HepG2 (cell line): ENCODE results near the gene RAB3A. TPM values are rescaled to one million over a fixed set of nuclear protein-coding genes. Genes with fewer than 3 reads are reported as not detected.

Experiments used
- ATAC-seq: fragments of 200-7000 bp; cut with Tn5 transposase; 3 replicates; pipeline ENCODE4 v1.9.1; 2020; ENCODE audit warnings: mild to moderate bottlenecking, moderate library complexity
- BruUV-seq: library from RNA; stranded (reverse); fragments of 400-500 nt; replicated peaks from 2 replicates; lab custom pipeline; 2021; lab: Mats Ljungman, UMichigan
- CTCF ChIA-PET: fragments of 300-600 bp; formaldehyde crosslinking; extraction: SDS; loops from one replicate; lab custom pipeline; 2021; ENCODE audit warnings: low total read pairs, inconsistent platforms, low intra/inter-chr PET ratio; lab: Yijun Ruan, JAX
- POLR2A ChIA-PET: fragments of 350-600 bp; sonication (Branson Sonifier 250); formaldehyde crosslinking; loops from one replicate; lab custom pipeline; 2020; ENCODE audit warnings: antibody characterized with exemption, inconsistent platforms; lab: Yijun Ruan, JAX
- DNase-seq: peaks from one replicate; pipeline ENCODE4 v3.0.0-alpha.2; 2015; ENCODE audit warnings: low spot score
- FAIRE-seq: peaks from 3 replicates; lab custom pipeline; 2011; peaks lifted over from hg19 to GRCh38; lab: Jason Lieb, UNC
- H2AFZ ChIP-seq: one replicate; pipeline ENCODE4 v1.6.1; 2011; ENCODE audit warnings: low read length, inconsistent platforms
- H3K27ac ChIP-seq: fragments of 300-600 bp; 3 replicates; pipeline ENCODE4 v1.8.0; 2011; ENCODE audit warnings: mixed run types, mild to moderate bottlenecking, mixed read lengths, low read length, inconsistent platforms; ENCODE audit not compliant: insufficient read depth; ENCODE audit errors: extremely low read length
- H3K27me3 ChIP-seq, 2 experiments: fragments of 200-600 bp in 1 of 2; 2 replicates in 1 of 2; 3 replicates in 1 of 2; pipeline versions ENCODE4 v1.6.0 to v1.8.0; 2011; ENCODE audit warnings: low read length in 2 of 2, mild to moderate bottlenecking in 2 of 2, moderate library complexity in 2 of 2, inconsistent platforms in 1 of 2; ENCODE audit not compliant: insufficient read depth in 2 of 2, control insufficient read depth in 1 of 2
- H3K36me3 ChIP-seq, 2 experiments: fragments of 200-600 bp in 1 of 2; replicated peaks in 1 of 2; 2 replicates in 1 of 2; 3 replicates in 1 of 2; pipeline versions ENCODE4 v1.5.1 to v1.8.0; 2011; ENCODE audit warnings: low read length in 2 of 2, inconsistent platforms in 1 of 2; ENCODE audit not compliant: insufficient read depth in 2 of 2, control insufficient read depth in 1 of 2
- H3K4me1 ChIP-seq: 2 replicates; pipeline ENCODE4 v1.5.1; 2012; ENCODE audit warnings: low read length, inconsistent platforms; ENCODE audit not compliant: insufficient read depth
- H3K4me2 ChIP-seq: 2 replicates; pipeline ENCODE4 v1.6.0; 2011; ENCODE audit warnings: low read depth, low read length, inconsistent platforms
- H3K4me3 ChIP-seq, 3 experiments: fragments of 200-600 bp in 1 of 3; sonication (generic), shearing (Covaris generic) in 1 of 3; replicated peaks in 1 of 3; 2 replicates each; pipeline ENCODE4 v1.5.1; 2011 to 2016; ENCODE audit warnings: low read length in 3 of 3, inconsistent platforms in 2 of 3, low read depth in 2 of 3, mild to moderate bottlenecking in 2 of 3, control low read depth in 1 of 3, mixed read lengths in 1 of 3; ENCODE audit not compliant: insufficient read depth in 1 of 3
- H3K79me2 ChIP-seq: one replicate; pipeline ENCODE4 v1.6.1; 2011; ENCODE audit warnings: low read length, inconsistent platforms; ENCODE audit not compliant: insufficient read depth
- H3K9ac ChIP-seq: 2 replicates; pipeline ENCODE4 v1.6.0; 2011; ENCODE audit warnings: mild to moderate bottlenecking, low read depth, low read length, inconsistent platforms; ENCODE audit not compliant: insufficient read depth
- H3K9me3 ChIP-seq: 2 replicates; pipeline ENCODE4 v1.5.1; 2012; ENCODE audit warnings: mild to moderate bottlenecking, low read length
- H4K20me1 ChIP-seq: 2 replicates; pipeline ENCODE4 v1.6.0; 2011; ENCODE audit warnings: inconsistent platforms, mild to moderate bottlenecking, low read length, moderate library complexity; ENCODE audit not compliant: insufficient read depth
- CCAR2 ChIP-seq: fragments of 200-400 bp; formaldehyde crosslinking; optimal IDR thresholded peaks from 2 replicates; pipeline ENCODE3; 2018; ENCODE audit warnings: low read depth, mild to moderate bottlenecking, low read length, moderate library complexity
- ELK4 ChIP-seq: sonication (generic); formaldehyde crosslinking; IDR thresholded peaks from 2 replicates; pipeline ENCODE4 v1.9.0; 2021; ENCODE audit warnings: missing genetic modification reagents, borderline replicate concordance
- IRF2 ChIP-seq: IDR thresholded peaks from 2 replicates; pipeline ENCODE4 v1.6.1; 2018; ENCODE audit warnings: missing genetic modification reagents, missing compliant biosample characterization
- TCF7L2 ChIP-seq: IDR thresholded peaks from 2 replicates; pipeline ENCODE4 v1.6.1; 2011; ENCODE audit warnings: mild to moderate bottlenecking, low read depth, low read length, moderate library complexity
- ZFP36L2 ChIP-seq: sonication (generic); formaldehyde crosslinking; IDR thresholded peaks from 2 replicates; pipeline ENCODE4 v1.4.0; 2020; ENCODE audit warnings: missing genetic modification reagents
- WGBS: methylation state at CpG from one replicate; pipeline ENCODE4 v1.1.6; 2017; ENCODE audit warnings: low lambda C conversion rate; 5-methylcytosine and 5-hydroxymethylcytosine counted together
- in situ Hi-C: cut with HindIII; loops from 2 replicates; pipeline ENCODE4 v1.10.0; 2017; ENCODE audit warnings: low pct_unique_long_range_greater_than_20kb; ENCODE audit not compliant: extremely low pct_ligation_motif_present
- intact Hi-C: fragments of 100-400 bp; cut with micrococcal nuclease; formaldehyde crosslinking; loops from one replicate; pipeline ENCODE4 v1.10.0; 2022; ENCODE audit not compliant: unreplicated experiment
- polyA plus RNA-seq, 8 experiments: library from polyadenylated mRNA; depleted of rRNA in 3 of 8; stranded (reverse) in 7 of 8; unstranded in 1 of 8; fragments of >200 nt; fragmentation: Illumina TruSeq in 4 of 8; extraction: Trizol in 4 of 8; gene quantifications; 2 replicates each; pipeline versions ENCODE4 v1.2.1 to v1.2.3, GENCODE V29; 2011 to 2016; ENCODE audit warnings: low read depth in 4 of 8, missing spikeins in 1 of 8, mixed read lengths in 1 of 8; ENCODE audit not compliant: insufficient read depth in 1 of 8
- small RNA-seq, 3 experiments: library from RNA; depleted of rRNA; stranded (forward); fragments of <200 nt; gene quantifications; one replicate each; pipeline ENCODE3, GENCODE V24; 2012; ENCODE audit warnings: low read depth in 2 of 3, low replicate concordance in 1 of 3; ENCODE audit not compliant: insufficient read length in 3 of 3, insufficient read depth in 2 of 3
- total RNA-seq, 5 experiments: library from RNA; depleted of rRNA; stranded (reverse); fragments of >200 nt; fragmentation: Illumina TruSeq; extraction: Trizol; gene quantifications; 2 replicates each; pipeline ENCODE4 v1.2.3, GENCODE V29; 2016; ENCODE audit warnings: low read depth in 1 of 5

The RAB3A gene
- total and polyA plus RNA-seq, 2 of the 13 experiments (the other 11 are each of a cell fraction or from before 2014, with no cell fraction given), result 0.58 to 0.98 TPM

- no peak overlapping the region for H3K9ac ChIP-seq
- ChIA-PET POLR2A (no interaction called here), CTCF (no interaction called here)
- BruUV-seq, result no TSS peak
- ATAC-seq, result no peak
- no peaks in the 10 kb centered on the region for H3K9me3 ChIP-seq
- intact Hi-C loops, result no loop called here
- TF ChIP-seq IRF2, result no peak
- no peak for TF ChIP-seq TCF7L2
- TF ChIP-seq ELK4 (CRISPR knock-in tag), result no peak
- TF ChIP-seq ZFP36L2, result no peak
- no peak for TF ChIP-seq CCAR2
- no peaks in the 10 kb centered on the region; a peak in 1 of 5 replicates for H3K27me3 ChIP-seq
- in situ Hi-C loops, result no loop called here
- no peak for FAIRE-seq
- H3K4me3 ChIP-seq, result no peak overlapping the region
- peaks cover 13 to 37% of the 10 kb centered on the region in 2 experiments for H3K36me3 ChIP-seq
- H3K79me2 ChIP-seq, result no peaks in the 10 kb centered on the region
- WGBS, result 99% methylated on average over 13 of the region's 13 CpGs
- no peaks in the 10 kb centered on the region for H4K20me1 ChIP-seq
- peaks cover 23% of the 10 kb centered on the region for H3K4me1 ChIP-seq
- DNase-seq, result no peak
- no peak overlapping the region for H3K27ac ChIP-seq
- no peak overlapping the region for H3K4me2 ChIP-seq
- H2AFZ ChIP-seq, result no peak overlapping the region
These were observed 56.4 kb downstream of the RAB3A start for GRCh38 chr19:18147396-18147795.

Small RNA genes within 50 kb of the gene (small RNA-seq; reads per million reads assigned to genes)
- gene IFI30, result 0 reads per million in 3 experiments

Other genes starting within 250 kb of the RAB3A start
- 0.04 TPM in 1 of 2 replicates, not detected in the other for gene KCNN1, start 236.9 kb downstream of the RAB3A start, total RNA-seq (2016; rRNA removed; fragmentation: Illumina TruSeq; extraction: Trizol)
- gene KCNN1, start 236.9 kb downstream of the RAB3A start, polyA plus RNA-seq (2011; rRNA removed), result not detected in 2 replicates
- gene ARRDC2, start 195.9 kb downstream of the RAB3A start, total RNA-seq (2016; rRNA removed; fragmentation: Illumina TruSeq; extraction: Trizol), result 1.7 and 2.1 TPM in 2 replicates
- 3.4 and 4.3 TPM in 2 replicates for gene ARRDC2, start 195.9 kb downstream of the RAB3A start, polyA plus RNA-seq (2011; rRNA removed)
- 0.04 TPM in 1 of 2 replicates, not detected in the other for gene IL12RB1, start 117.1 kb downstream of the RAB3A start, total RNA-seq (2016; rRNA removed; fragmentation: Illumina TruSeq; extraction: Trizol)
- 0.03 and 0.13 TPM in 2 replicates for gene IL12RB1, start 117.1 kb downstream of the RAB3A start, polyA plus RNA-seq (2011; rRNA removed)
- gene MAST3, start 106.3 kb downstream of the RAB3A start, total RNA-seq (2016; rRNA removed; fragmentation: Illumina TruSeq; extraction: Trizol), result 4.1 and 4.5 TPM in 2 replicates
- 4.6 and 6.0 TPM in 2 replicates for gene MAST3, start 106.3 kb downstream of the RAB3A start, polyA plus RNA-seq (2011; rRNA removed)
- gene PIK3R2, start 50.9 kb downstream of the RAB3A start, total RNA-seq (2016; rRNA removed; fragmentation: Illumina TruSeq; extraction: Trizol), result 15.8 and 25.3 TPM in 2 replicates
- gene PIK3R2, start 50.9 kb downstream of the RAB3A start, polyA plus RNA-seq (2011; rRNA removed), result 18.6 and 27.2 TPM in 2 replicates
- 41.2 and 79.4 TPM in 2 replicates for gene IFI30, start 30.2 kb downstream of the RAB3A start, total RNA-seq (2016; rRNA removed; fragmentation: Illumina TruSeq; extraction: Trizol)
- gene IFI30, start 30.2 kb downstream of the RAB3A start, polyA plus RNA-seq (2011; rRNA removed), result 24.7 and 25.0 TPM in 2 replicates
- gene MPV17L2, start 10.8 kb downstream of the RAB3A start, total RNA-seq (2016; rRNA removed; fragmentation: Illumina TruSeq; extraction: Trizol), result 13.0 and 16.7 TPM in 2 replicates
- 12.4 and 13.6 TPM in 2 replicates for gene MPV17L2, start 10.8 kb downstream of the RAB3A start, polyA plus RNA-seq (2011; rRNA removed)
- gene PDE4C, start 22.4 kb upstream of the RAB3A start, total RNA-seq (2016; rRNA removed; fragmentation: Illumina TruSeq; extraction: Trizol), result 0.90 and 1.4 TPM in 2 replicates
- 14.0 and 17.9 TPM in 2 replicates for gene PDE4C, start 22.4 kb upstream of the RAB3A start, polyA plus RNA-seq (2011; rRNA removed)
- 0.04 and 0.07 TPM in 2 replicates for gene IQCN, start 70.4 kb upstream of the RAB3A start, total RNA-seq (2016; rRNA removed; fragmentation: Illumina TruSeq; extraction: Trizol)
- 0.14 and 0.18 TPM in 2 replicates for gene IQCN, start 70.4 kb upstream of the RAB3A start, polyA plus RNA-seq (2011; rRNA removed)
- gene JUND, start 77.6 kb upstream of the RAB3A start, total RNA-seq (2016; rRNA removed; fragmentation: Illumina TruSeq; extraction: Trizol), result 31.8 and 41.2 TPM in 2 replicates
- gene JUND, start 77.6 kb upstream of the RAB3A start, polyA plus RNA-seq (2011; rRNA removed), result 59.8 and 124 TPM in 2 replicates
- gene LSM4, start 119.0 kb upstream of the RAB3A start, total RNA-seq (2016; rRNA removed; fragmentation: Illumina TruSeq; extraction: Trizol), result 166 and 188 TPM in 2 replicates
- gene LSM4, start 119.0 kb upstream of the RAB3A start, polyA plus RNA-seq (2011; rRNA removed), result 65.8 and 66.8 TPM in 2 replicates
- gene PGPEP1, start 136.6 kb upstream of the RAB3A start, total RNA-seq (2016; rRNA removed; fragmentation: Illumina TruSeq; extraction: Trizol), result 56.6 and 57.7 TPM in 2 replicates
- gene PGPEP1, start 136.6 kb upstream of the RAB3A start, polyA plus RNA-seq (2011; rRNA removed), result 53.1 and 64.3 TPM in 2 replicates
- 43.0 and 146 TPM in 2 replicates for gene GDF15, start 182.1 kb upstream of the RAB3A start, total RNA-seq (2016; rRNA removed; fragmentation: Illumina TruSeq; extraction: Trizol)
- 422 and 537 TPM in 2 replicates for gene GDF15, start 182.1 kb upstream of the RAB3A start, polyA plus RNA-seq (2011; rRNA removed)
- 0.13 TPM in 1 of 2 replicates, not detected in the other for gene LRRC25, start 193.6 kb upstream of the RAB3A start, total RNA-seq (2016; rRNA removed; fragmentation: Illumina TruSeq; extraction: Trizol)
- gene LRRC25, start 193.6 kb upstream of the RAB3A start, polyA plus RNA-seq (2011; rRNA removed), result 0.53 and 0.85 TPM in 2 replicates
- 19.3 and 39.5 TPM in 2 replicates for gene SSBP4, start 215.4 kb upstream of the RAB3A start, total RNA-seq (2016; rRNA removed; fragmentation: Illumina TruSeq; extraction: Trizol)
- gene SSBP4, start 215.4 kb upstream of the RAB3A start, polyA plus RNA-seq (2011; rRNA removed), result 20.8 and 33.4 TPM in 2 replicates
- gene ISYNA1, start 234.1 kb upstream of the RAB3A start, total RNA-seq (2016; rRNA removed; fragmentation: Illumina TruSeq; extraction: Trizol), result 29.4 and 48.5 TPM in 2 replicates
- 29.6 and 36.5 TPM in 2 replicates for gene ISYNA1, start 234.1 kb upstream of the RAB3A start, polyA plus RNA-seq (2011; rRNA removed)